ENCODE measurements around the gene TPH2.

The TPH2 gene

GRCh38 chr12:72028966-72029365, 90.3 kb downstream of the TPH2 start:
- TF ChIP-seq CTCF (IDR thresholded peaks at IDR 0.05; ENCODE audit: borderline replicate concordance, control extremely low read depth, extremely low read depth, insufficient read depth, missing control alignments): no peak
- DNase-seq (ENCODE audit: low spot score): no peak
- in situ Hi-C loops (cut with MboI; ENCODE audit: low sequenced_read_pairs, unreplicated experiment): no loop called here

- in situ Hi-C loops (cut with MboI; ENCODE audit: low sequenced_read_pairs, unreplicated experiment): no loop called here
- no peak for DNase-seq (ENCODE audit: low spot score)
- TF ChIP-seq CTCF (IDR thresholded peaks at IDR 0.05; ENCODE audit: borderline replicate concordance, control extremely low read depth, extremely low read depth, insufficient read depth, missing control alignments): no peak
These were observed 91.6 kb downstream of the TPH2 start for GRCh38 chr12:72030277-72030676.

DNA sequence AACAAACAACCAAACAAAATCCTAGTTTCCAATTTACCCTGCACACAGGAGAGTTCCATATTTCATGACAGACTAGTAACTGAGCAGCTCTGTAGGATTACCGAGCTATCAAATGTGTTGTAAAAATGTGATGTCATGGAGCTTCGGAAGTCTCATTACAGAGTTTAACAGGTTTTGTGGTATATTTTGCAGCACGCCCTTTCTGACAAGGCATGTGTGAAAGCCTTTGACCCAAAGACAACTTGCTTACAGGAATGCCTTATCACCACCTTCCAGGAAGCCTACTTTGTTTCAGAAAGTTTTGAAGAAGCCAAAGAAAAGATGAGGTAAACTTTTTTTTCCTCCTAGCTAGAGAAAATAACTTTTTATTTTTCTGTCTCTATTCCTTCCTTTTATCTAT, 92.4 kb downstream of the TPH2 start:
- TF ChIP-seq CTCF (IDR thresholded peaks at IDR 0.05; ENCODE audit: borderline replicate concordance, control extremely low read depth, extremely low read depth, insufficient read depth, missing control alignments): no peak
- no peak for DNase-seq (ENCODE audit: low spot score)
- in situ Hi-C loops (cut with MboI; ENCODE audit: low sequenced_read_pairs, unreplicated experiment): no loop called here

- no peak for DNase-seq (ENCODE audit: low spot score)
- no peak for TF ChIP-seq CTCF (IDR thresholded peaks at IDR 0.05; ENCODE audit: borderline replicate concordance, control extremely low read depth, extremely low read depth, insufficient read depth, missing control alignments)
- in situ Hi-C loops (cut with MboI; ENCODE audit: low sequenced_read_pairs, unreplicated experiment): no loop called here
These were observed 95.3 kb downstream of the TPH2 start for GRCh38 chr12:72033991-72034390.

- no peak for TF ChIP-seq CTCF (IDR thresholded peaks at IDR 0.05; ENCODE audit: borderline replicate concordance, control extremely low read depth, extremely low read depth, insufficient read depth, missing control alignments)
- DNase-seq (ENCODE audit: low spot score): no peak
- in situ Hi-C loops (cut with MboI; ENCODE audit: low sequenced_read_pairs, unreplicated experiment): no loop called here
These were observed 97.0 kb downstream of the TPH2 start for GRCh38 chr12:72035625-72036024.

DNA sequence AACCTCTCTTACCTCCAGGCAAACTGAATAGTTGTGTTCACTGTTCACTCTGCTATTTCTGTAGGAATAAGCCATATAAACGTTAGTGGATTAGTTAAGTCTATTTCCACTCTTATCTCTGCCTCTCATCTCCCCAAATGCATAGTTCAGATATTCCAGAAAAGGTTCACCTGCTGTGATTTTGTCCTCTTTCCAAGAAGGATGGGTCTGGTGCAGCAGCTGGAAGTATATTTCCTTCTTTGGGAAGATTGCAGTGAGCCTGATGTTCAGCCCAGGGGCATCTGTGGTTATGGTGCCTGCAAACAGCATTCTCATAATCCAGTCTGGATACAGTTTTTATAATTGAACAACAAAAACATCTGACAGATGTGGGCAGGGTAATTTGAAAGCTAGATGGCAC, 97.7 kb downstream of the TPH2 start:
- TF ChIP-seq CTCF (IDR thresholded peaks at IDR 0.05; ENCODE audit: borderline replicate concordance, control extremely low read depth, extremely low read depth, insufficient read depth, missing control alignments): no peak
- DNase-seq (ENCODE audit: low spot score): no peak
- in situ Hi-C loops (cut with MboI; ENCODE audit: low sequenced_read_pairs, unreplicated experiment): no loop called here
